ENCODE results near the gene REV3L. TPM values are rescaled to one million over a fixed set of nuclear protein-coding genes. Genes with fewer than 3 reads are reported as not detected.

REV3L gene
- total RNA-seq, 1 donor from 2014 or later: 14.2 TPM

- no peak for DNase-seq (ENCODE audit: low read depth)
- no peak overlapping the region for H3K4me3 ChIP-seq (ENCODE audit: low read depth, low read length)
- TF ChIP-seq, protein P1, sequence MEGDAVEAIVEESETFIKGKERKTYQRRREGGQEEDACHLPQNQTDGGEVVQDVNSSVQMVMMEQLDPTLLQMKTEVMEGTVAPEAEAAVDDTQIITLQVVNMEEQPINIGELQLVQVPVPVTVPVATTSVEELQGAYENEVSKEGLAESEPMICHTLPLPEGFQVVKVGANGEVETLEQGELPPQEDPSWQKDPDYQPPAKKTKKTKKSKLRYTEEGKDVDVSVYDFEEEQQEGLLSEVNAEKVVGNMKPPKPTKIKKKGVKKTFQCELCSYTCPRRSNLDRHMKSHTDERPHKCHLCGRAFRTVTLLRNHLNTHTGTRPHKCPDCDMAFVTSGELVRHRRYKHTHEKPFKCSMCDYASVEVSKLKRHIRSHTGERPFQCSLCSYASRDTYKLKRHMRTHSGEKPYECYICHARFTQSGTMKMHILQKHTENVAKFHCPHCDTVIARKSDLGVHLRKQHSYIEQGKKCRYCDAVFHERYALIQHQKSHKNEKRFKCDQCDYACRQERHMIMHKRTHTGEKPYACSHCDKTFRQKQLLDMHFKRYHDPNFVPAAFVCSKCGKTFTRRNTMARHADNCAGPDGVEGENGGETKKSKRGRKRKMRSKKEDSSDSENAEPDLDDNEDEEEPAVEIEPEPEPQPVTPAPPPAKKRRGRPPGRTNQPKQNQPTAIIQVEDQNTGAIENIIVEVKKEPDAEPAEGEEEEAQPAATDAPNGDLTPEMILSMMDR (conservative IDR thresholded peaks at IDR 0.05; ENCODE audit: low read depth, low read length): no peak
These were observed 32.4 kb downstream of the REV3L start for GRCh38 chr6:111450636-111451035.

DNA sequence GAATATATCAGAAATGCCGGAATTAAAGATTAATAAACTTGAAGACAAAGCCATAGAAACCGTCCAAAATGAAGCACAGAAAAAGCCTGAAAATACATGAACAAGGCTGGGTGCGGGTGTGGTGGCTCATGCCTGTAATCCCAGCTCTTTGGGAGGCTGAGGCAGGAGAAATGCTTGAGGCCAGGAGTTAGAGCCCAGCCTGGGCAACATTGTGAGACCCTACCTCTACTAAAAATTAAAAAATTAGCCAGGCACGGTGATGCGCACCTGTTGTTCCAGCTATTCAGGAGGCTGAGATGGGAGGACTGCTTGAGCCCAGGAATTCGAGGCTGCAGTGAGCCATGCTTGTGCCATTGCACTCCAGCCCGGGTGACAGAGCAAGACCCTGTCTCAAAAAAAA lies 32.9 kb downstream of the REV3L start:
- DNase-seq (ENCODE audit: low read depth): no peak
- H3K4me3 ChIP-seq (ENCODE audit: low read depth, low read length): no peak overlapping the region
- TF ChIP-seq, protein P1 (conservative IDR thresholded peaks at IDR 0.05; ENCODE audit: low read depth, low read length): no peak

DNA sequence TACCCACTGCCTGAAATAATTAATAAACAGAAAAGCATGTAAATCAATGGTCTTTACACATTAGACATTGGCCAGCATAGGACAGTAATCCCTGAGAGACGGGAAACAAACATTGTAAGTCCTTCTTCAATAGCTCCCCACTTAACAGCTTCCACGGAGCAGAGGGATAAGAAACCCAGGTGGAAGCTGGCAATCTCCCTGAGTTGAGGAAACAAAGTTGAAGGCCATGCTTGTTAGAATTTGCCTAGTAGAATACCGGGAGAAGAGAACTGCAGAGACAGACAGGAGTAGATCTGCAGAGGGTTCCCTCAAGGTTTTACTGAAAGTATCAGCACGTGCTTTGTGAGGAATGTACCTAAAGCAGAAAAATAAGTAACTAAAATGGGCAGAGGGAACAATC lies 33.9 kb downstream of the REV3L start:
- TF ChIP-seq, protein P1 (conservative IDR thresholded peaks at IDR 0.05; ENCODE audit: low read depth, low read length): no peak
- H3K4me3 ChIP-seq (ENCODE audit: low read depth, low read length): no peak overlapping the region
- DNase-seq (ENCODE audit: low read depth): no peak

DNA sequence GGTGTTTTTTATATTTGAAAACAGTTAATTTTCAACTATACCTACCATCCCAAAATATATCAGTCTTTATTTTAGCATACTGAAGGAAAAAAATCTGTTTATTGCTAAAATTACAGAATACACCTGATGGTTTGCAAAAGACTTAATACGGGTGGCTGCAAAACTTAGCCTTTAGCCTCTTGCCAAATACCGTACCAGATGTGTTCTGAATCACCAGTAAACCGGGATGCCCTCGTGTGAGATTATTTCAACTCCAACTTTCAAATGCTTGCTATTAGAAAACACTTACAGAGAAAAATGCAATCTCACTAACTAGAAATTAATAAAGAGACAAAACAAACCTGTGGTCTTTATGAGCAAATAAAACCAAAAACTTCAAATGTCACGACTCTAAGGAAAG lies 36.0 kb downstream of the REV3L start:
- no peak overlapping the region for H3K4me3 ChIP-seq (ENCODE audit: low read depth, low read length)
- TF ChIP-seq, protein P1 (conservative IDR thresholded peaks at IDR 0.05; ENCODE audit: low read depth, low read length): no peak
- DNase-seq (ENCODE audit: low read depth): no peak

DNA sequence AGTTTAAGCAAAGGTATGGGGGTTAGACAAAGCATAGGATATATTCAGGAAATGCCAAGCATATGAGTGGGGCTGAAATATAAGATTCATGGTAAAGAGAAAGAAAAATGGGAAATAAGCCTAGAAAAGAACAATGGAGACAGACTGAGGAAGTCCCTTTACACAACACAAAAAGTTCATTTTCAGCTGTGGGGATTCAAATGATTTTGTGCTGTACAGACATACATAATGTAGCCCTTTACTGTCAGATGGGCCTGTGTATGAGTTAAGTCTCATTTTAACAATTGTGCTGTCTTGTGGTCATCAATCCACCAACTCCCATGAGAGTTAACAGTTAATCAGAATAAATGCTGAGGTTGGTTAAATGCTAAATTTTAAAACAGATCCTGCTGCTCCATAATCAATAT lies 37.2 kb downstream of the REV3L start:
- no peak for DNase-seq (ENCODE audit: low read depth)
- no peak overlapping the region for H3K4me3 ChIP-seq (ENCODE audit: low read depth, low read length)
- TF ChIP-seq, protein P1 (conservative IDR thresholded peaks at IDR 0.05; ENCODE audit: low read depth, low read length): no peak

DNA sequence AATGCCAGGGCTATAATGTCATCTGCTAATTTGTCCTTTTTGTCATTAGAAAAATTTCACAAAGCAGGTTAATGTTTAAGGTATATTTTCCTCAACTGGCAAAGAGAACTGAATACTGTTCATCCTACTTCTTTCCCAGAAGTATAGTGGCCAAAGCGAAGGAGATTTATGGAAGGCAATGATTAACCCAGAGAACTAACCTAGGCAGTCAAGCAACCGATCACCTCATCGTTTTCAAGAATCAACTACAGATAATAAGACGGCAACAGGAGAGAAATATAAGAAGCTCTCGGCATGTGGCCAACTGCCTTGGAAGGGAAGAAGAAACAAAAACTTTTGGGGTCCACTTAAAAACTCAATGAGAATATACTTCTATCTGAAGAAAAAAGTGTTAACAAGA lies 38.2 kb downstream of the REV3L start:
- DNase-seq (ENCODE audit: low read depth): no peak
- H3K4me3 ChIP-seq (ENCODE audit: low read depth, low read length): peak overlapping the region; percentile 21
- TF ChIP-seq, protein P1 (conservative IDR thresholded peaks at IDR 0.05; ENCODE audit: low read depth, low read length): no peak

DNA sequence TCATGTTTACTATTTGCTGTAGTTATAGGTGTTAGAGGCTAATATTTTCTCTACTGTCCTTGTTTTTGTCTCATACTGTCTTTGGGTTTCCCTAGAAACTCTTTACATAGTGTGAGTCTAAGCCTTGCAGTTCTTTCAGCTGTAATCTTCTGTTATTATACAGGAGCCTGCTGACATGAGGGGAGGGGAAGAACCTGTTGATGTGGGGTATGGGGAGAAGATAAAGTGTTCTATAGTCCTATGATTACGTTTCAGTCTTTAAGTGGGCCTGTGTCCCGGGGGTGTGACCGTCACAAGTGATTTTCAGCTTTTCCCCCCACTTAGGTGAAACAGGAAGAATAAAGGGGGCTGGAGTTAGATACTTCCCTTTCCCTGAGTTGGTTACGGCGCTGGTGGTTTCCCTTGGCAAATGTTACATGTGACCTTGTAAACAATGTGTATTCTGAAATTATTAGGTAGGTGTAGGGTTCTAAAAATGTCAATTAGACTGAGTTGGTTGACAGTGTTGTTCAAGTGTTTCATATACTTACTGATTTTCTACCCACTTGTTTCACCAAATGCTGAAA lies 41.3 kb downstream of the REV3L start:
- TF ChIP-seq, protein P1 (conservative IDR thresholded peaks at IDR 0.05; ENCODE audit: low read depth, low read length): no peak
- H3K4me3 ChIP-seq (ENCODE audit: low read depth, low read length): no peak overlapping the region
- no peak for DNase-seq (ENCODE audit: low read depth)
